Measurements from ENCODE around the gene DBF4B. TPM values are rescaled to one million over a fixed set of nuclear protein-coding genes. Genes with fewer than 3 reads are reported as not detected.

DBF4B gene
- total and polyA plus RNA-seq, 2 donors (not counting 1 experiment from before 2014, with no cell fraction given), result 2.2 to 3.3 TPM

DNA sequence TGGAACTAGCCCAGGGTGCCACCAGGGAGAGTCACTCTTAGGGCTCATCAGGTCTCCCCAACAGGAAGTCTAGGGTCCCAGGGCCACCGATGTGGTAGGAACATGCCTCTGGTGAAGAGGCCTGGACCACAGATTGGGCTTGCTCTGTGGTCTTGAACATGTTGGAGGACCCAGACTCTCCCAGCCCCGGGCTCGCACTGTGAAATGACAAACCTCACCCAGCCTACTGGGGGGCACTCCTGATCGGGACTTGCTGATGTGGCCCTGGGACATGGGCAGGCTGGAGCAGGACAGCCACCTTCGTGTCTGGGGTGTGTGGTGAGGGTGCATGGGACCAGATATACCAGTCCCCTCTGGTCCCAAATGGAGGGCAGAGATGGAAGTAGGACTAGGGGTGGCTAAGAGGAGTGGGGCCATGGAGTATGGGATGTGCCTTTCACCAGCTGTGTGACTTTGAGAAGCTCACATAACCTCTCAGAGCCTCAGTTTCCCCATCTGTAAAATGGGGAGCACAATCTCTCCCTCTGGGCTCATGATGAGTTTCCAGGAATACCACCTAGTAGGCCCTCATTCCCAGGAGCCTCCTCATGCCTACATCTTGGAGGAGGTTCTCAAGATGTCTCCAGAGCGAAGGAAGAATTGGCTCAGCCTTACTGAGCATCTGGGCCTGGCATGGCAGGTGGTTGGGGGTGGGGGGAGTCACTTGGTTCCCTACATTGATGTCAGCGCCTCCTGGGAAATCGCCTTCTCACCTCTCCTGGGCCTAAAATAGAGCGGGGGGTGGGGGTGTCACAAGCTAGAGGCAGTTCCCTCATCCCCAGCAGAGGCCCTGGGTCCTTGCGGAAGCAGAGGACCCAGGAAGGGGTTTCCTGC is 48.8 kb downstream of the DBF4B start:
- no peaks in the 10 kb centered on the region for H4K20me1 ChIP-seq (ENCODE audit: control insufficient read depth, extremely low read depth, insufficient read depth, low read length)
- H3K27ac ChIP-seq (ENCODE audit: insufficient read depth, low read length), result no peak overlapping the region
- no peak overlapping the region for H3K9ac ChIP-seq (ENCODE audit: insufficient read depth, low read length)
- no peaks in the 10 kb centered on the region for H3K79me2 ChIP-seq (ENCODE audit: control insufficient read depth, insufficient read depth, low read length)
- H3K4me2 ChIP-seq (ENCODE audit: extremely low read depth, insufficient read depth, low read length), result no peak overlapping the region
- H2AFZ ChIP-seq (ENCODE audit: low read length), result no peak overlapping the region
- H3K27me3 ChIP-seq (ENCODE audit: control insufficient read depth, insufficient read depth, low read length), result peaks cover 19% of the 10 kb centered on the region
- DNase-seq (ENCODE audit: low read depth in 2 of 2), result no peak
- no peaks in the 10 kb centered on the region for H3K36me3 ChIP-seq (ENCODE audit: control insufficient read depth, insufficient read depth, low read length)
- peaks cover 3% of the 10 kb centered on the region for H3K4me1 ChIP-seq (ENCODE audit: control insufficient read depth, extremely low read depth, insufficient read depth, low read length)
- no peak overlapping the region for H3K4me3 ChIP-seq (replicated peaks in 1 of 4; ENCODE audit: control extremely low read depth in 1 of 4, insufficient read depth in 1 of 4, low read depth in 3 of 4, low read length in 4 of 4)
- no peaks in the 10 kb centered on the region for H3K9me3 ChIP-seq (ENCODE audit: control insufficient read depth, insufficient read depth, low read depth, low read length)
- TF ChIP-seq CTCF (conservative IDR thresholded peaks at IDR 0.05 in 1 of 2, IDR thresholded peaks at IDR 0.05 in 1 of 2; ENCODE audit: low read depth in 1 of 2, low read length in 2 of 2), result no peak
- TF ChIP-seq EZH2 (IDR thresholded peaks at IDR 0.05; ENCODE audit: low read length, missing control alignments), result peak; percentile 24

DNA sequence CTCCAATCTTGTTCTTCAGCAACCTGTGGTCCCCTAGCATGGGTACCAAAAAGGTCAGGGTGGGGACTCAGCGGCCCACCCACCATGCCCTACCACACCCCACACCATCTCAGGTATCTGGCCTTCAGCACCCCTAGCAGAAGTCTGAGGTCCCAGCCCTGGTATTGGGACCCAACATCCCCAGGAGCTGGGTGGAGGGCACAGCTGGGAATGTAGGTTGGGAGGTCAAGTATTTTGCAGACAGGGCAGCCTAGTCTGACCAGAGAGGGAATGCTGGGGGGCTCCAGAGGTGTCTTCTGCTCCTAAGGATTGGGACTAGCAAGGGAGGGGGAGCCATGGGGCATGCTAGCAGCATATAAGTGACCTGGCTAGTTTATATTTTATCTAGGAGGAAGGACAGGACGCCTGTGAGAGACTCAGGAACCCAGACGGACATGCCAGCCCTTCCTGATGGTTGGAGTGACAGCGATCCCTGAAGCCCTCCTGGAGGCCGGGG is 49.5 kb downstream of the DBF4B start:
- Histone ChIP-seq H2AFZ (ENCODE audit: low read length) (no peak overlapping the region), H3K27ac (ENCODE audit: insufficient read depth, low read length) (no peak overlapping the region), H4K20me1 (ENCODE audit: control insufficient read depth, extremely low read depth, insufficient read depth, low read length) (no peaks in the 10 kb centered on the region), H3K79me2 (ENCODE audit: control insufficient read depth, insufficient read depth, low read length) (no peaks in the 10 kb centered on the region), H3K4me2 (ENCODE audit: extremely low read depth, insufficient read depth, low read length) (no peak overlapping the region), H3K9me3 (ENCODE audit: control insufficient read depth, insufficient read depth, low read depth, low read length) (no peaks in the 10 kb centered on the region), H3K9ac (ENCODE audit: insufficient read depth, low read length) (no peak overlapping the region), H3K4me3 (replicated peaks in 1 of 4; ENCODE audit: control extremely low read depth in 1 of 4, insufficient read depth in 1 of 4, low read depth in 3 of 4, low read length in 4 of 4) (no peak overlapping the region), H3K36me3 (ENCODE audit: control insufficient read depth, insufficient read depth, low read length) (no peaks in the 10 kb centered on the region), H3K27me3 (ENCODE audit: control insufficient read depth, insufficient read depth, low read length) (peaks cover 19% of the 10 kb centered on the region), H3K4me1 (ENCODE audit: control insufficient read depth, extremely low read depth, insufficient read depth, low read length) (peaks cover 3% of the 10 kb centered on the region)
- no peak for DNase-seq (ENCODE audit: low read depth in 2 of 2)
- TF ChIP-seq EZH2 (IDR thresholded peaks at IDR 0.05; ENCODE audit: low read length, missing control alignments), result no peak
- no peak for TF ChIP-seq CTCF (conservative IDR thresholded peaks at IDR 0.05 in 1 of 2, IDR thresholded peaks at IDR 0.05 in 1 of 2; ENCODE audit: low read depth in 1 of 2, low read length in 2 of 2)

- peaks cover 3% of the 10 kb centered on the region for H3K4me1 ChIP-seq (ENCODE audit: control insufficient read depth, extremely low read depth, insufficient read depth, low read length)
- peak within 1 kb of the TSS; percentile 82 for H3K4me2 ChIP-seq (ENCODE audit: extremely low read depth, insufficient read depth, low read length)
- no peaks in the 10 kb centered on the region for H3K79me2 ChIP-seq (ENCODE audit: control insufficient read depth, insufficient read depth, low read length)
- no peak within 1 kb of the TSS for H2AFZ ChIP-seq (ENCODE audit: low read length)
- H3K27me3 ChIP-seq (ENCODE audit: control insufficient read depth, insufficient read depth, low read length), result peaks cover 19% of the 10 kb centered on the region
- no peaks in the 10 kb centered on the region for H3K9me3 ChIP-seq (ENCODE audit: control insufficient read depth, insufficient read depth, low read depth, low read length)
- TF ChIP-seq EZH2 (IDR thresholded peaks at IDR 0.05; ENCODE audit: low read length, missing control alignments) (no peak), CTCF (conservative IDR thresholded peaks at IDR 0.05 in 1 of 2, IDR thresholded peaks at IDR 0.05 in 1 of 2; ENCODE audit: low read depth in 1 of 2, low read length in 2 of 2) (no peak)
- no peaks in the 10 kb centered on the region for H4K20me1 ChIP-seq (ENCODE audit: control insufficient read depth, extremely low read depth, insufficient read depth, low read length)
- H3K9ac ChIP-seq (ENCODE audit: insufficient read depth, low read length), result no peak within 1 kb of the TSS
- no peak within 1 kb of the TSS for H3K27ac ChIP-seq (ENCODE audit: insufficient read depth, low read length)
- peak within 1 kb of the TSS in 3 of 4 experiments; percentile 21 to 48 (median 22) for H3K4me3 ChIP-seq (replicated peaks in 1 of 4; ENCODE audit: control extremely low read depth in 1 of 4, insufficient read depth in 1 of 4, low read depth in 3 of 4, low read length in 4 of 4)
- H3K36me3 ChIP-seq (ENCODE audit: control insufficient read depth, insufficient read depth, low read length), result no peaks in the 10 kb centered on the region
- no peak for DNase-seq (ENCODE audit: low read depth in 2 of 2)
Measured at GRCh38 chr17:44758414-44759085, 50.1 kb downstream of the DBF4B start, which contains the start of gene ADAM11. Gene ADAM11 (plus strand): TSS chr17:44758988. CDS start chr17:44759200, 212 bp downstream.

All from fibroblast of lung (primary cell).